OCI-LY1 (cell line): ENCODE data around the gene DENND4B.

Source experiments
- H2AFZ ChIP-seq: fragments of 200-600 bp; sonication (generic), shearing (Covaris generic); 2 replicates; pipeline ENCODE4 v1.6.0; 2014; ENCODE audit warnings: antibody characterized with exemption, mild to moderate bottlenecking, low read length
- H3F3A ChIP-seq: fragments of 200-600 bp; sonication (generic), shearing (Covaris generic); 2 replicates; pipeline ENCODE4 v1.6.0; 2014; ENCODE audit warnings: mild to moderate bottlenecking, antibody characterized with exemption, low read length, moderate library complexity; ENCODE audit not compliant: insufficient read depth
- H3K27ac ChIP-seq: fragments of 200-600 bp; sonication (generic); 2 replicates; pipeline ENCODE4 v1.5.1; 2014; ENCODE audit warnings: low read length, mixed run types, mild to moderate bottlenecking, low read depth; ENCODE audit not compliant: poor library complexity, severe bottlenecking
- H3K27me3 ChIP-seq: fragments of 200-600 bp; sonication (generic); 2 replicates; pipeline ENCODE4 v1.6.0; 2014; ENCODE audit warnings: antibody characterized with exemption, mild to moderate bottlenecking, low read length, moderate library complexity; ENCODE audit not compliant: insufficient read depth
- H3K36me3 ChIP-seq: fragments of 200-600 bp; sonication (generic); 2 replicates; pipeline ENCODE4 v1.6.1; 2014; ENCODE audit warnings: mild to moderate bottlenecking, antibody characterized with exemption, low read length, moderate library complexity, mixed read lengths; ENCODE audit not compliant: insufficient read depth
- H3K4me1 ChIP-seq: fragments of 200-600 bp; sonication (generic); 2 replicates; pipeline ENCODE4 v1.5.1; 2014; ENCODE audit warnings: mild to moderate bottlenecking, low read length, moderate library complexity; ENCODE audit not compliant: insufficient read depth, severe bottlenecking
- H3K4me2 ChIP-seq: fragments of 200-600 bp; sonication (generic), shearing (Covaris generic); 2 replicates; pipeline ENCODE4 v1.6.1; 2014; ENCODE audit warnings: low read length
- H3K4me3 ChIP-seq: fragments of 200-600 bp; sonication (generic); 2 replicates; pipeline ENCODE4 v1.5.1; 2014; ENCODE audit warnings: low read length, low read depth, mild to moderate bottlenecking, mixed read lengths; ENCODE audit not compliant: poor library complexity, severe bottlenecking
- H3K79me2 ChIP-seq: fragments of 200-600 bp; shearing (Covaris generic); 2 replicates; pipeline ENCODE4 v1.6.1; 2016; ENCODE audit warnings: mixed run types, low read length, mixed read lengths; ENCODE audit not compliant: insufficient read depth
- H3K9ac ChIP-seq: fragments of 200-600 bp; sonication (generic), shearing (Covaris generic); 2 replicates; pipeline ENCODE4 v1.6.1; 2014; ENCODE audit warnings: mild to moderate bottlenecking, low read length, mixed read lengths
- H3K9me2 ChIP-seq: fragments of 200-600 bp; sonication (generic), shearing (Covaris generic); 2 replicates; pipeline ENCODE4 v1.6.1; 2014; ENCODE audit warnings: low read depth, mild to moderate bottlenecking, low read length, mixed read lengths
- H3K9me3 ChIP-seq: fragments of 200-600 bp; shearing (Covaris generic); 2 replicates; pipeline ENCODE4 v1.6.1; 2014; ENCODE audit warnings: low read length, mixed read lengths
- H4K20me1 ChIP-seq: fragments of 200-600 bp; sonication (generic), shearing (Covaris generic); 2 replicates; pipeline ENCODE4 v1.6.0; 2016; ENCODE audit warnings: mild to moderate bottlenecking, low read length; ENCODE audit not compliant: insufficient read depth
- CTCF ChIP-seq: fragments of 200-600 bp; sonication (generic), shearing (Covaris generic); IDR thresholded peaks from 2 replicates; pipeline ENCODE4 v1.5.1; 2017; ENCODE audit warnings: mild to moderate bottlenecking, antibody characterized with exemption, low read length, moderate library complexity, mixed read lengths
- EZH2 ChIP-seq: fragments of 200-600 bp; sonication (generic), shearing (Covaris generic); IDR thresholded peaks from 2 replicates; pipeline ENCODE4 v1.8.0; 2017; ENCODE audit warnings: borderline replicate concordance, mixed run types, mild to moderate bottlenecking, antibody characterized with exemption, low read length, moderate library complexity, mixed read lengths

DENND4B gene

GRCh38 chr1:153921803-153922075 is 24.8 kb downstream of the DENND4B start:
- Histone ChIP-seq H3K4me1 (peaks cover 34% of the 10 kb centered on the region), H3K27ac (peak overlapping the region; percentile 70), H3K9me3 (no peaks in the 10 kb centered on the region), H4K20me1 (peaks cover 3% of the 10 kb centered on the region; the same call in 1 of the 2 replicates), H2AFZ (no peak overlapping the region), H3K79me2 (peaks cover 54% of the 10 kb centered on the region), H3K36me3 (peaks cover 28% of the 10 kb centered on the region; the same call in 1 of the 2 replicates), H3K27me3 (no peaks in the 10 kb centered on the region), H3K9ac (peak overlapping the region; percentile 87), H3K4me3 (peak overlapping the region; percentile 83), H3F3A (no peaks in the 10 kb centered on the region), H3K9me2 (no peaks in the 10 kb centered on the region), H3K4me2 (peak overlapping the region; percentile 95)
- TF ChIP-seq EZH2 (no peak), CTCF (no peak)

GRCh38 chr1:153921080-153921802 is 25.3 kb downstream of the DENND4B start:
- H3K27me3 ChIP-seq = no peaks in the 10 kb centered on the region
- peak overlapping the region; percentile 95 for H3K4me2 ChIP-seq
- no peaks in the 10 kb centered on the region for H3K9me2 ChIP-seq
- peaks cover 3% of the 10 kb centered on the region; the same call in 1 of the 2 replicates for H4K20me1 ChIP-seq
- H3K4me1 ChIP-seq = peaks cover 34% of the 10 kb centered on the region
- TF ChIP-seq CTCF (no peak), EZH2 (no peak)
- H3K9ac ChIP-seq = peak overlapping the region; percentile 87
- H3K36me3 ChIP-seq = peaks cover 29% of the 10 kb centered on the region
- peak overlapping the region; percentile 83 for H3K4me3 ChIP-seq
- H2AFZ ChIP-seq = no peak overlapping the region
- peak overlapping the region; percentile 70 for H3K27ac ChIP-seq
- peaks cover 59% of the 10 kb centered on the region for H3K79me2 ChIP-seq
- H3F3A ChIP-seq = no peaks in the 10 kb centered on the region
- H3K9me3 ChIP-seq = no peaks in the 10 kb centered on the region

- peak overlapping the region; percentile 87 for H3K9ac ChIP-seq
These were observed 26.4 kb downstream of the DENND4B start for GRCh38 chr1:153919876-153920852.

More at GRCh38 chr1:153919876-153920852, 26.4 kb downstream of the DENND4B start:
- Histone ChIP-seq H3K9me2 (no peaks in the 10 kb centered on the region), H3K9me3 (no peaks in the 10 kb centered on the region), H3K4me1 (peaks cover 34% of the 10 kb centered on the region), H3K4me2 (peak overlapping the region; percentile 95), H2AFZ (no peak overlapping the region), H3K79me2 (peaks cover 70% of the 10 kb centered on the region), H3K4me3 (peak overlapping the region; percentile 83), H3K27ac (peak overlapping the region; percentile 70), H3F3A (no peaks in the 10 kb centered on the region), H3K27me3 (no peaks in the 10 kb centered on the region), H3K36me3 (peaks cover 35% of the 10 kb centered on the region), H4K20me1 (peaks cover 5% of the 10 kb centered on the region; the same call in 1 of the 2 replicates)
- no peak for TF ChIP-seq EZH2
- TF ChIP-seq CTCF = peak; percentile 49; the same call in 1 of the 2 replicates
